ENCODE measurements around the gene DDX42. TPM values are rescaled to one million over a fixed set of nuclear protein-coding genes. Genes with fewer than 3 reads are reported as not detected.
A peak's percentile ranks its signal among the peaks of the same experiment; 100 is the strongest.

The DDX42 gene
- polyA plus RNA-seq, 1 experiment = 141 TPM

DNA sequence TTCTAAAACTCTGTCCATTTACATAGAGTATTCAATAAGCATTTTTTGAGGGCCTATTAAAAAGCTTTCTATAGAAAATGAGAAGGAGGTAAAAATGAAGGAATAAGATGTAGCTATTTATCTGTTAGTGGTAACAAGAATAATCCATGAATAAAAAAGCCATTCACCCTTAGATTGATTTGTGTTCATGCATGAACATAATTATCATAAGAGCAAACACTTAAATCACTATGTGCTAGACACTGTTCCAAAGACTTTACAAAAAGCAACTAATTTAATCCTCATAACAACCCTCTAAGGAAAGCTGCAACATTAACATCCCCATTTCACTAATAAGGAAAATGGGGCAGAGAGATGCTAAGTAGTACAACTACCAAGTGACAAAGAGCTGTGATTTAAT lies 7.2 kb upstream of the DDX42 start:
- Histone ChIP-seq H3K27ac (ENCODE audit: low read depth, low read length) (no peak overlapping the region), H3K9me3 (ENCODE audit: control insufficient read depth, insufficient read depth, low read length) (no peaks in the 10 kb centered on the region), H3K4me3 (ENCODE audit: low read depth, low read length) (no peak overlapping the region), H3K27me3 (ENCODE audit: control insufficient read depth, insufficient read depth, low read length) (no peaks in the 10 kb centered on the region)
- ChIA-PET CTCF (interaction anchor here (0.5 kb wide), 1 partner anchor 77 kb away, joined by 4 read pairs; no protein-coding TSS in a partner anchor), POLR2A (no interaction called here)
- TF ChIP-seq, protein P1, sequence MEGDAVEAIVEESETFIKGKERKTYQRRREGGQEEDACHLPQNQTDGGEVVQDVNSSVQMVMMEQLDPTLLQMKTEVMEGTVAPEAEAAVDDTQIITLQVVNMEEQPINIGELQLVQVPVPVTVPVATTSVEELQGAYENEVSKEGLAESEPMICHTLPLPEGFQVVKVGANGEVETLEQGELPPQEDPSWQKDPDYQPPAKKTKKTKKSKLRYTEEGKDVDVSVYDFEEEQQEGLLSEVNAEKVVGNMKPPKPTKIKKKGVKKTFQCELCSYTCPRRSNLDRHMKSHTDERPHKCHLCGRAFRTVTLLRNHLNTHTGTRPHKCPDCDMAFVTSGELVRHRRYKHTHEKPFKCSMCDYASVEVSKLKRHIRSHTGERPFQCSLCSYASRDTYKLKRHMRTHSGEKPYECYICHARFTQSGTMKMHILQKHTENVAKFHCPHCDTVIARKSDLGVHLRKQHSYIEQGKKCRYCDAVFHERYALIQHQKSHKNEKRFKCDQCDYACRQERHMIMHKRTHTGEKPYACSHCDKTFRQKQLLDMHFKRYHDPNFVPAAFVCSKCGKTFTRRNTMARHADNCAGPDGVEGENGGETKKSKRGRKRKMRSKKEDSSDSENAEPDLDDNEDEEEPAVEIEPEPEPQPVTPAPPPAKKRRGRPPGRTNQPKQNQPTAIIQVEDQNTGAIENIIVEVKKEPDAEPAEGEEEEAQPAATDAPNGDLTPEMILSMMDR (IDR thresholded peaks at IDR 0.05; ENCODE audit: low read depth, low read length) = no peak
- no peak for DNase-seq (ENCODE audit: low read depth, low spot score)

DNA sequence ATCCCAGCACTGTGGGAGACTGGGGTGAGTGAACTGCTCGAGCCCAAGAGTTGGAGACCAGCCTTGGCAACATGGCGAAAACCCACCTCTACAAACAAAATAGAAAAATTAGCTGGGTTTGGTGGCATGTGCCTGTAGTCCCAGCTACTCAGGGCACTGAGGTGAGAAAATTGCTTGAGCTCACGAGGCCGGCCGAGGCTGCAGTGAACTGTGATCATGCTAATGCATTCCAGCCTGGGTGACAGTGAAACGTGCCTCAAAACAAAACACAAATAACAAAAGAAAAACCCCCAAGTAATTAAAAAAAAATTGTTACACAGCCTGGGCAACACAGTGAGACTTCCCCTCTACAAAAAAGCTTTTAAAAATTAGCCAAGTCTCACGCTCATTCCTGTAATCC lies 5.5 kb upstream of the DDX42 start:
- ChIA-PET CTCF (interaction anchor here (0.6 kb wide), 1 partner anchor 1702 kb away, joined by 4 read pairs; no protein-coding TSS in a partner anchor), POLR2A (no interaction called here)
- TF ChIP-seq, protein P1 (IDR thresholded peaks at IDR 0.05; ENCODE audit: low read depth, low read length) = no peak
- H3K9me3 ChIP-seq (ENCODE audit: control insufficient read depth, insufficient read depth, low read length) = no peaks in the 10 kb centered on the region
- no peaks in the 10 kb centered on the region for H3K27me3 ChIP-seq (ENCODE audit: control insufficient read depth, insufficient read depth, low read length)
- no peak overlapping the region for H3K4me3 ChIP-seq (ENCODE audit: low read depth, low read length)
- H3K27ac ChIP-seq (ENCODE audit: low read depth, low read length) = no peak overlapping the region
- no peak for DNase-seq (ENCODE audit: low read depth, low spot score)

GRCh38 chr17:63772801-63773271 lies 1.1 kb upstream of the DDX42 start:
- peak overlapping the region; percentile 99 for H3K27ac ChIP-seq (ENCODE audit: low read depth, low read length)
- POLR2A ChIA-PET = interaction anchor here (0.9 to 2.0 kb wide), 16 partner anchors 8 to 733 kb away, joined by 3 to 12 read pairs (median 4); partner anchors contain the start of genes CEP95, DDX5, MAP3K3 and SMARCD2

GRCh38 chr17:63773272-63774140 lies 464 bp upstream of the DDX42 start, which contains the start of gene CCDC47:
Gene CCDC47 (minus strand): TSS chr17:63773597. CDS start chr17:63766175, 7,422 bp downstream.
- TF ChIP-seq, protein P1 (IDR thresholded peaks at IDR 0.05; ENCODE audit: low read depth, low read length) = no peak
- DNase-seq (ENCODE audit: low read depth, low spot score) = peak; percentile 97
- Histone ChIP-seq H3K9me3 (ENCODE audit: control insufficient read depth, insufficient read depth, low read length) (no peaks in the 10 kb centered on the region), H3K27me3 (ENCODE audit: control insufficient read depth, insufficient read depth, low read length) (no peaks in the 10 kb centered on the region), H3K4me3 (ENCODE audit: low read depth, low read length) (peak within 1 kb of the TSS; percentile 65), H3K27ac (ENCODE audit: low read depth, low read length) (peak within 1 kb of the TSS; percentile 99)
- ChIA-PET CTCF (interaction anchor here (0.7 to 1.7 kb wide), 3 partner anchors 9 to 24 kb away, joined by 3 read pairs; no protein-coding TSS in a partner anchor), POLR2A (interaction anchor here (0.6 to 2.0 kb wide), 26 partner anchors 9 to 732 kb away, joined by 3 to 12 read pairs (median 4); partner anchors contain the start of genes CEP95, DDX5, FTSJ3 and MAP3K3)

More at GRCh38 chr17:63772801-63773271, 1.1 kb upstream of the DDX42 start:
- H3K4me3 ChIP-seq (ENCODE audit: low read depth, low read length) = peak overlapping the region; percentile 65
- CTCF ChIA-PET = interaction anchor here (0.7 to 1.7 kb wide), 3 partner anchors 9 to 23 kb away, joined by 3 read pairs; no protein-coding TSS in a partner anchor
- no peak for DNase-seq (ENCODE audit: low read depth, low spot score)
- no peaks in the 10 kb centered on the region for H3K9me3 ChIP-seq (ENCODE audit: control insufficient read depth, insufficient read depth, low read length)
- H3K27me3 ChIP-seq (ENCODE audit: control insufficient read depth, insufficient read depth, low read length) = no peaks in the 10 kb centered on the region
- TF ChIP-seq, protein P1 (IDR thresholded peaks at IDR 0.05; ENCODE audit: low read depth, low read length) = no peak
